NT2/D1 (cell line): ENCODE measurements around the gene YY1.

Source experiments
- SUZ12 ChIP-seq: IDR thresholded peaks from 2 replicates; pipeline ENCODE4 v1.6.1; 2011; ENCODE audit not compliant: insufficient read length, insufficient read depth; ENCODE audit errors: extremely low read depth
- YY1 ChIP-seq: IDR thresholded peaks from 2 replicates; pipeline ENCODE4 v1.6.1; 2011; ENCODE audit not compliant: insufficient read length, insufficient read depth
- ZNF274 ChIP-seq: IDR thresholded peaks from 2 replicates; pipeline ENCODE4 v1.6.1; 2011; ENCODE audit warnings: mild to moderate bottlenecking, low read depth, low read length

- TF ChIP-seq YY1 (no peak), ZNF274 (no peak), SUZ12 (no peak)
Observed at GRCh38 chr14:100214770-100215083, 24.2 kb upstream of the YY1 start.
